Measurements from ENCODE around the gene ESYT1.
"Not testable (repeated sequence)": the region's sequence is repeated elsewhere in the genome, so short reads cannot be mapped to it uniquely, and the experiment has no call there.

The ESYT1 gene

GRCh38 chr12:56129206-56129941, 1.3 kb downstream of the ESYT1 start:
- DNase-seq = peak; percentile 73

- no peak for DNase-seq
These were observed 2.0 kb downstream of the ESYT1 start for GRCh38 chr12:56129942-56130495.

DNA sequence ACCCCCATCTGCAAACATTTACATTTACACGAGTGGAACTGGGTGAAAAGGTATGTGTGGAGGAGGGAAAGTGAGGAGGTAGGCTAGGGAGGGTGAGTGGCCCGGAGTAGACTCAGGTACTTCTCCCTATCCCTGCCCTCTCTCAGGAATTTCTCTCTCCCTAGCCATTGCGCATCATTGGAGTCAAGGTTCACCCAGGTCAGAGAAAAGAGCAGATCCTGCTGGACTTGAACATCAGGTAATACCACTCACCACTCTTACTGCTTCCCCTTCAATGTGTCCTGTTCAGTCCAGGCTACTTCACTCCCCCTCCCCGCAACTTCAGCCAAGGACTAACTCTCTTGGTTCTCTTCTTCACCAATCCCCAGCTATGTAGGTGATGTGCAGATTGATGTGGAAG, 2.8 kb downstream of the ESYT1 start:
- DNase-seq = no peak

DNA sequence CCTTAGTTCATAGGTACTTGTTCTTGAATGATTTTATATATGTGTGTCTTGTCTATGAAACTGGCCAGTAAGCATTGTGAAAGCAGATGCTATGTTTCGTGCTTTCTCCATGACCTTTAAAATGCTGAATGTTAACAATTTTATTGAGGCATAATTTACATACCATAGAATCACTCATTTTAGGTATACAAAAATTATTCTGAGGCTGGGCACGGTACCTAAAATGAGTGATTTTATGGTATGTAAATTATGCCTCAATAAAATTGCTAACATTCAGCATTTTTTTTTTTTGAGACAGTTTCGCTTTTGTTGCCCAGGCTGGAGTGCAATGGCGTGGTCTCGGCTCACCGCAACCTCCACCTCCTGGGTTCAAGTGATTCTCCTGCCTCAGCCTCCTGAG, 6.8 kb downstream of the ESYT1 start:
- no peak for DNase-seq

- DNase-seq = no peak
These were observed 9.9 kb downstream of the ESYT1 start for GRCh38 chr12:56137853-56138571.

GRCh38 chr12:56141946-56142784, 14.1 kb downstream of the ESYT1 start:
- no peak for DNase-seq

DNA sequence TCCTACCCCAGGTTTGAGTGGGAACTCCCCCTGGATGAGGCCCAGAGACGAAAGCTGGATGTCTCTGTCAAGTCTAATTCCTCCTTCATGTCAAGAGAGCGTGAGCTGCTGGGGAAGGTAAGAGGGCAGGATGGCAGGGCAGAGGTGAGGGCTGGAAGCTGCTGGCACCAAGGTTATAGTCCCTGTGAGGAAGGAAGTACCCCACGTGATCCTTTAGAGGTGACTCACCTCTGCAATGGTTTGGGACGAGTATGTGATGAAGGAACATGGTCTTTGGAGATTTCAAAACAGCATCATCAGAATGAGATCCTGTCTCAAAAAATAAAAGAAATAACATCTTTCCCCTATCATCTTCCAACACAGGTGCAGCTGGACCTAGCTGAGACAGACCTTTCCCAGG, 15.2 kb downstream of the ESYT1 start:
- DNase-seq = no peak

- DNase-seq = no peak
These were observed 15.8 kb downstream of the ESYT1 start for GRCh38 chr12:56143870-56144269.

- DNase-seq = no peak
These were observed 17.1 kb downstream of the ESYT1 start for GRCh38 chr12:56145217-56145616.

DNA sequence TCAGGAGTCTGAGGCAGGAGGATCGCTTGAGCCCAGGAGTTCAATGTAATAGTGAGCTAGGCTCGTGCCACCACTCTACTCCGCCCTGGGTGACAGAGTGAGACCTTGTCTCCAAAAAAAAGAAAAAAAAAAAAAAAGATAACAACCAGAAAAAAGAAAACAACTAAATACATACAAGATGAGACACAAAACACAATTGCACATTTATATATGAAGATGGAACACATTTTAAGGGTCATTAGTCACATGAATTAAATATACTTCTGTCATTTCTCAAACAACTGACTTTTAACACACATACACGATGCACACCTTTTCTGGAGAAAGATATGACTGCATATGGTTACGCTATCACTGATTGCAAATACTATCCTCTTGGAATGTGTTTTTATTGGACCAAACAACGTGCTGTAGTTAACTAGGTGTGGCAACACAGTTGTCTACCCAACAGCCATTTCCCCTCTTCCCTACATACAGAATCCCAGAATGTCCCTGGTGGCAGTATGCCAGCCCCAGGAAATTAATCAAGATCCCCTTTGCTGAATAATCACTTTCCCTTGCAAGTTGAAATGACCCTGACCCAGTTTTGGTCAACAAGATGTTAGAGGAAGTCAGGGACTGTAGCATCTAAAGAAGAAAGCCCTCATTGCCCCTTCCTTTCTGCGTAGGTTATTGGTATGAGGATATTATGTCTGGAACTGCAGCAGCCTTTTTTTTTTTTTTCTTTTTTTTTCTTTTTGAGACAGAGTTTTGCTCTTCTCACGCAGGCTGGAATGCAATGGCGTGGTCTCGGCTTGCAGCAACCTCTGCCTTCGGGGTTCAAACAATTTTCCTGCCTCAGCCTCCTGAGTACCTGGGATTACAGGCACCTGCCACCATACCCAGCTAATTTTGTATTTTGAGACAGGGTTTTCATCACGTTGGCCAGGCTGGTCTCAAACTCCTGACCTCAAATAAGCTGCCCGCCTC, 18.7 kb downstream of the ESYT1 start:
- DNase-seq = no peak

DNA sequence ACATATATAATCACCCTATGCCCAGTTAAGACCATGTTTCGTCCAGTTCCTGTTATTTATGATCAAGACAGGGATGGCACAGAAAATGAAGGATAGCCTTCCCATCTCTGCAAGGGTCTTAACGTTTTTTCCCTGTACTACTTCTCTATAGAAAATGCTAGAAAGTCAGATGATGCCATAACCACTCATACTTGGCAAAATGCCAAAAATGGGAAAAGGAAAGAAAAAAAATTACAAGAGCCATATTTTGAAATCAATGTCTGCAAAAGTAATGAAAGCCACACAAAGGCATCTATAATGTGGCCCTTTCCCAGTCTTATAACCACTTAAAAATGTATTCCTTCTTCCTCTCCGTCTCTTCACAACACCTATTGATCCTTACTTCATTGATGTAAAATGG, 22.5 kb downstream of the ESYT1 start:
- no peak for DNase-seq

- DNase-seq = peak; percentile 66
These were observed 23.6 kb downstream of the ESYT1 start for GRCh38 chr12:56151672-56152131.

DNA sequence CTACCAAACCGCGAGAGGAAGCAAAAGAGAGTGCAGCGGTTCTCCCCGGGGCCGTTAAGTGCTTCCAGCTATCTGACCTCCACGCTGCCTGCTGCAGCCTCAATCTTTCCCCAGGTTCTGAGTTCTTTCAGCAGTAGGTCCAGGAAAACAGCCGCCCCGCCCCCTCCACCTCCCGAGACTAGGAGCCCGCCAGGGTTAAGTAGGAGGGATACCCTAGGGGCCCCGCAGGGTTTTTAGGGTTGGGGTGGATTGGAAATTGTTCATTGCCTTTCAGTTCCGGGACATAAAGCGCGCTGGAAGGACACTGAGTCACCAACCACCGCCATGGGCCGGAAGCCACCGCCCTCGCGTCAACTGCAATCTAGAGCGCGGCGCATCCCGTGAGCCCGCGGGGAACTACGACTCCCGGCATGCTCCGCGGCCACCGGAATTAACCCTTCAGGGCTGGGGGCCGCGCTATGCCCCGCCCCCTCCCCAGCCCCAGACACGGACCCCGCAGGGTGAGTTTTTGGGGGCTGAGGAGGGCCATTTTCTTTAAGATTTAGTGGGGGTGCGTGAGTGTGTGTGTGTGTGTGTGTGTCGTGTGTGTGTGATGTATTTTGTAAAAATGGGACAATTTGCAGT, 24.2 kb downstream of the ESYT1 start, which contains the start of gene MYL6B:
Gene MYL6B, plus strand, starts transcription at position 456 of the 624 bp plus-strand sequence. CDS start 1,332 bp downstream, outside the sequence.
- DNase-seq = peak; percentile 92

DNA sequence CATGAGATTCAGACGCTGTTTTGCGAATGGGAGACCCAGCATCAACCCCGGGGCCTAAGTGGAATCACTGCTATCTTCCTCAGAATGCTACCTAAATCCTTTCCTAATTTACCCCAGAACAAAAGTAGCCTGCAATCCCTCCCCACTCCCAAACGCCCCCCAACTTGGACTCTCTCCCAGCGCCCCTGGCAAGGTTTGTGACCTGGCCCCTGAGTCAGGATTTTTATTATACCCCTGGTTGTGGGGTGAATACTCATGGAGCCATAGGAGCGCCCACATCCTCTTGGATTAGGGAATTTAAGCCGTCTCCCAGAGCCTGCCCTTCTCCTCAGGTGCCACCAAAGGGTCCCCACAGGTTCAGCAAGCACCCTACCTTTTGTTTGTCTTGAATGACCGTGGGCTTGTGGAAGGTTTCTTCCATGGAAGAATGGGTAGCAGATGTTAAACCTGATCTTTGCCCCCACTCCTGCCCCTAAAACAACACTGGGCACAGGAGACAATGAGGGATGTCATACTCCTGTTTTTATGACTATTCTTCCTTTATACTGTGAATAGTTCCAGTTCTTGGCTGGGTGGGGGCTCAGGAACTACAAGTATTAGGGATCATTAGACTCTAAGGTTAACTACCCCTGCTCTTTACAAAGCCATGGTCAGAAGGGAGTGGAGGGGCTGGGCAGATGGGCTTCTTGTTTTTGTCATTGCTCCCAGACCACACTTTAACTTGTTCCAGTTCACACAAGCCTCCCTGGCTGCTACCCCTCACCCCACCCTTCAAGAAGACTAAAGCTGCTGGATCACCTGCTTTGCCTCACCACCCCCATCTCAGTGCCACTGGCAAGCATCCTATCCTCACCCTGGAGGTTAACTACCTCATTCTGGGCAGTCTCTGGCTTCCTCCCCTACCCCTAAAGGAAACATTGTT, 24.9 kb downstream of the ESYT1 start:
- no peak for DNase-seq

DNA sequence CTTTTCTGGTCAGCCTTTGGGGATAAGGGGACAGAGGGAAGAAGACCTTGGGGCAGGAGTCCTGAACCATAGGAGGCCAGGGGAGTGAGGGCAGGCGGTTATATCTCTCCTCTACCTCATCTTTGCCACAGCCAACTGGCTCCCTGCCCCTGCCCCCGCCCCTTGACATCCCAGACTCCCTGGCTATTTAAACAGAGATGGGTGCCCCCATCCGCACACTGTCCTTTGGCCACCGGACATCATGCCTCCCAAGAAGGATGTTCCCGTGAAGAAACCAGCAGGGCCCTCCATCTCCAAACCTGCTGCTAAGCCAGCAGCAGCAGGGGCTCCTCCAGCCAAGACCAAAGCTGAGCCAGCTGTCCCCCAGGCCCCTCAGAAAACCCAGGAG, 25.6 kb downstream of the ESYT1 start:
- no peak for DNase-seq

DNA sequence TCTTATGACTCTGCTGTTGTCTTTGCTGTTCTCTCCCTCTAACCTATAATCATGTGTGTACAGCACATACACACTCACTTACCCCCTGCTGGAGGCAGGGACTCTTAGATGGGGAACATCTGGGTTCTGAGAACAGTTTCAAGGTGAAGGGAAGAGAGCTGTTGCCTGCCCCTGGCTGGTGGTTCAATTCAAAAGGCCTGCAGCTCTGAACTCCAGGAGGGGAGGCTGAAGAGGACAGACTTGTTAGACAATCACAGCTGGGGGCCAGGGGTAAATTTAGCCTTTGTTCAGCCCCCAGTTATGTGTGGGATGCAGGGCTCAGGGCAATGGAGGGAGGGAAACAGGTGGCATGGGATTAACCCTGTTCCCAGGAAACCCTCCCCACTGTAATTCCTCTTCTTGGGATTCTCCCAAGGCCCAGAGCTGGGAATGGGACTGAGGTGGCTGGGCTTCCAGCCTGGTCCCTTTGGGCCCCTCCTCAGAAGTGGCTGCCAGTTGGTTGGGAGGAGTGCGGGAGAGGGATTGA, 26.2 kb downstream of the ESYT1 start:
- no peak for DNase-seq

GRCh38 chr12:56154818-56155217, 26.8 kb downstream of the ESYT1 start:
- DNase-seq = no peak

- DNase-seq = no peak
These were observed 27.3 kb downstream of the ESYT1 start for GRCh38 chr12:56155256-56155845.

DNA sequence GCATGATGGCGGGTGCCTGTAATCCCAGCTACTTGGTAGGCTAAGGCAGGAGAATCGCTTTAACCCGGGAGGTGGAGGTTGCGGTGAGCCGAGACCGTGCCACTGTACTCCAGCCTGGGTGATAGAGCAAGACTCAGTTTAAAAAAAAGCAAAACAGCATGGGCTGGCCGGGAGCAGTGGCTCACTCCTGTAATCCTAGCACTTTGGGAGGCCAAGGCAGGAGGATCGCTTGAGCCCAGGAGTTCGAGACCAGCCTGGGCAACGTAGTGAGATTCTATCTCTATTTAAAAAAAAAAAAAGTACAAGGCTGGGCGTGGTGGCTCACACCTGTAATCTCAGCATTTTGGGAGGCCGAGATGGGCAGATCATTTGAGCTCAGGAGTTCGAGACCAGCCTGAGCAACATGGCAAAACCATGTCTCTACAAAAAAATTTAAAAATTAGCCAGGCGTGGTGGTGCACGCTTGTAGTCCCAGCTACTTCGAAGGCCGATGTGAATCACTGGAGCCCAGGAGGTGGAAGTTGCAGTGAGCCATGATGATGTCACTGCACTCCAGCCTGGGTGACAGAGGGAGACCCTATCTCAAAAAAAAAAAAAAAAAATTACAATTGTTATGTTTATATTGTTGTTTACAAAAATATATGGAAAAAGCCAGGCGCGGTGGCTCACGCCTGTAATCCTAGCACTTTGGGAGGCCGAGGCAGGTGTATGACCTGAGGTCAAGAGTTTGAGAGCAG, 28.6 kb downstream of the ESYT1 start:
- not testable (repeated sequence) for DNase-seq

Measured in activated CD4-positive, alpha-beta T cell treated with anti-CD3 and anti-CD28 coated beads, Interleukin-2, amount 50 U/mL, for 1 hour (primary cell).